MCF 10A (cell line): ENCODE results near the gene DCAF6. TPM values are rescaled to one million over a fixed set of nuclear protein-coding genes. Genes with fewer than 3 reads are reported as not detected.

Source experiments
- BruUV-seq: library from RNA; stranded (reverse); fragments of 400-500 nt; replicated peaks from 2 replicates; lab custom pipeline; 2021; lab: Mats Ljungman, UMichigan
- CTCF ChIA-PET: fragments of 300-600 bp; sonication (Branson Sonifier 250); formaldehyde crosslinking; extraction: SDS; loops from one replicate; lab custom pipeline; 2021; ENCODE audit warnings: antibody characterized with exemption, inconsistent platforms; lab: Yijun Ruan, JAX
- POLR2A ChIA-PET: fragments of 300-600, 350-650 bp; sonication (Branson Sonifier 250); formaldehyde crosslinking; extraction: SDS; loops from one replicate; lab custom pipeline; 2020; ENCODE audit warnings: antibody characterized with exemption, inconsistent platforms; lab: Yijun Ruan, JAX
- DNase-seq: peaks from one replicate; pipeline ENCODE4 v3.0.0-alpha.2; 2018; ENCODE audit not compliant: unreplicated experiment
- H3K27ac Mint-ChIP-seq: one replicate; pipeline ENCODE4 v1.8.0; 2022; ENCODE audit warnings: mild to moderate bottlenecking, low read depth, mixed read lengths; ENCODE audit not compliant: unreplicated experiment
- H3K27me3 Mint-ChIP-seq: one replicate; pipeline ENCODE4 v1.8.0; 2022; ENCODE audit warnings: mixed read lengths; ENCODE audit not compliant: insufficient read depth, unreplicated experiment
- H3K36me3 Mint-ChIP-seq: one replicate; pipeline ENCODE4 v1.8.0; 2022; ENCODE audit warnings: mild to moderate bottlenecking, moderate library complexity, mixed read lengths; ENCODE audit not compliant: insufficient read depth, unreplicated experiment
- H3K4me1 Mint-ChIP-seq: one replicate; pipeline ENCODE4 v1.8.0; 2022; ENCODE audit warnings: mixed read lengths; ENCODE audit not compliant: insufficient read depth, unreplicated experiment
- H3K4me3 Mint-ChIP-seq: one replicate; pipeline ENCODE4 v1.8.0; 2022; ENCODE audit warnings: mild to moderate bottlenecking, moderate library complexity, mixed read lengths; ENCODE audit not compliant: unreplicated experiment
- H3K9me3 Mint-ChIP-seq: one replicate; pipeline ENCODE4 v1.8.0; 2022; ENCODE audit warnings: mixed read lengths; ENCODE audit not compliant: unreplicated experiment
- intact Hi-C: fragments of 100-400 bp; cut with micrococcal nuclease; formaldehyde crosslinking; loops from 2 replicates; pipeline ENCODE4 v1.14.1; 2022
- total RNA-seq: library from RNA; stranded (reverse); gene quantifications from 2 replicates; pipeline ENCODE4 v1.2.3, GENCODE V29; 2022
- TF ChIP-seq, protein P1 (sequence below): fragments of 200-600 bp; IDR thresholded peaks from one replicate; pipeline ENCODE4 v1.8.0; 2022; ENCODE audit warnings: antibody characterized with exemption, mild to moderate bottlenecking; ENCODE audit not compliant: unreplicated experiment

Gene DCAF6
- total RNA-seq, 1 experiment from 2014 or later = 57.2 TPM

DNA sequence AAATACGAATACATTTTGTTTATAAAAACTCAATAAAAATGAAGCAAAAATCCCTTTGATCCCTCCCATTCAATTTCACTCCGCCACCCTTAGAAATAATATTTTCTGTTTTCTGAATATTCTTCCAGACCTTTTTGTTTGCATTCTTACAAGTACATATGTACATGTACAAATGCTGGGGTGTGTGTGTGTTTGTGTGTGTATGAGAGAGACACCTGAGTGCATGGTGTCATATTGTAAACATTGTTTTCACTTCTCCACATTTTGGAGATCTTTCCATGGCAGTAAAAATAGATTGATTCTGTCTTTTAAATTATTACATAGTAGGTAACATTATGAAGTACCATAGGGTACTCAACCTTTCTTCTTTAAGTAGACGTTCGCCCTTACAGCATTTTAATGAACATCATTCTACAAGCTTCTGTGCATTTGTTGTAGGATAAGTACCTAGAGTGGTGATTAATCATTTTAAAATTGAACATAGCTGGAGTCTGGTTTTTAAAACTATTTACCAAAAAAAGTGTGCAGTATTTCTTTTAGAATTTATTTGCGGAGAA lies 1.7 kb downstream of the DCAF6 start:
- Mint-ChIP-seq H3K4me1 (peaks cover 18% of the 10 kb centered on the region), H3K27ac (peak overlapping the region; percentile 85), H3K36me3 (peaks cover 16% of the 10 kb centered on the region), H3K27me3 (no peaks in the 10 kb centered on the region), H3K4me3 (peak overlapping the region; percentile 81), H3K9me3 (no peaks in the 10 kb centered on the region)
- no peak for DNase-seq
- TF ChIP-seq, protein P1, sequence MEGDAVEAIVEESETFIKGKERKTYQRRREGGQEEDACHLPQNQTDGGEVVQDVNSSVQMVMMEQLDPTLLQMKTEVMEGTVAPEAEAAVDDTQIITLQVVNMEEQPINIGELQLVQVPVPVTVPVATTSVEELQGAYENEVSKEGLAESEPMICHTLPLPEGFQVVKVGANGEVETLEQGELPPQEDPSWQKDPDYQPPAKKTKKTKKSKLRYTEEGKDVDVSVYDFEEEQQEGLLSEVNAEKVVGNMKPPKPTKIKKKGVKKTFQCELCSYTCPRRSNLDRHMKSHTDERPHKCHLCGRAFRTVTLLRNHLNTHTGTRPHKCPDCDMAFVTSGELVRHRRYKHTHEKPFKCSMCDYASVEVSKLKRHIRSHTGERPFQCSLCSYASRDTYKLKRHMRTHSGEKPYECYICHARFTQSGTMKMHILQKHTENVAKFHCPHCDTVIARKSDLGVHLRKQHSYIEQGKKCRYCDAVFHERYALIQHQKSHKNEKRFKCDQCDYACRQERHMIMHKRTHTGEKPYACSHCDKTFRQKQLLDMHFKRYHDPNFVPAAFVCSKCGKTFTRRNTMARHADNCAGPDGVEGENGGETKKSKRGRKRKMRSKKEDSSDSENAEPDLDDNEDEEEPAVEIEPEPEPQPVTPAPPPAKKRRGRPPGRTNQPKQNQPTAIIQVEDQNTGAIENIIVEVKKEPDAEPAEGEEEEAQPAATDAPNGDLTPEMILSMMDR = no peak
- ChIA-PET CTCF (interaction anchor here (1.1 kb wide), 1 partner anchor 215 kb away, joined by 3 read pairs; no protein-coding TSS in a partner anchor), POLR2A (interaction anchor here (0.6 to 10.7 kb wide), 23 partner anchors 7 to 986 kb away, joined by 3 to 175 read pairs (median 4); partner anchors contain the start of genes ADCY10 and MPZL1)
- TSS peak; percentile 43 for BruUV-seq
- intact Hi-C loops = loop anchor here (2.0 kb wide), 1 partner anchor 337 kb away; no protein-coding TSS in a partner anchor

DNA sequence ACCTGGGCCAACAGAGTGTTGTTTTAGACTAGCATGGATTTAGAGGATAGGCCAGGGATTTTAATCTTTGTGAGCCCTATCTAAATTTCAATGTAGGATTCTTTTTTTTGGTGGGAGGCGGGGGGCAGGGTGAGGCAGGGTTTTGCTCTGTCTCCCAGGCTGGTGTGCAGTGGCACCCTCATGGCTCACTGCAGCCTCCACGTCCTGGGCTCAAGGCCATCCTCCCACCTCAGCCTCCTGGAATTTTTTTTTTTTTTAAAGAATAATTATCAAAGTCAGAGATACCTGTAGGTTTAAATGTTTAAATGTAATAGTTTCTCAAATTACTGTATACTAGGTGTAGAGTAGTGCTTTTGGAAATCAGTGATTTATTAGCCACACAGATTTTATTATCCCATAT lies 3.8 kb downstream of the DCAF6 start:
- Mint-ChIP-seq H3K9me3 (no peaks in the 10 kb centered on the region), H3K27me3 (no peaks in the 10 kb centered on the region), H3K4me1 (peaks cover 9% of the 10 kb centered on the region), H3K4me3 (no peak overlapping the region), H3K36me3 (peaks cover 28% of the 10 kb centered on the region), H3K27ac (no peak overlapping the region)
- CTCF ChIA-PET = interaction anchor here (0.6 to 1.0 kb wide), 3 partner anchors 112 to 225 kb away, joined by 3 to 4 read pairs (median 4); no protein-coding TSS in a partner anchor
- BruUV-seq = no TSS peak
- TF ChIP-seq, protein P1 = no peak
- POLR2A ChIA-PET = interaction anchor here (0.9 to 10.7 kb wide), 4 partner anchors 9 to 142 kb away, joined by 3 to 175 read pairs (median 78); partner anchors contain the start of gene ADCY10
- intact Hi-C loops = no loop called here
- DNase-seq = no peak

DNA sequence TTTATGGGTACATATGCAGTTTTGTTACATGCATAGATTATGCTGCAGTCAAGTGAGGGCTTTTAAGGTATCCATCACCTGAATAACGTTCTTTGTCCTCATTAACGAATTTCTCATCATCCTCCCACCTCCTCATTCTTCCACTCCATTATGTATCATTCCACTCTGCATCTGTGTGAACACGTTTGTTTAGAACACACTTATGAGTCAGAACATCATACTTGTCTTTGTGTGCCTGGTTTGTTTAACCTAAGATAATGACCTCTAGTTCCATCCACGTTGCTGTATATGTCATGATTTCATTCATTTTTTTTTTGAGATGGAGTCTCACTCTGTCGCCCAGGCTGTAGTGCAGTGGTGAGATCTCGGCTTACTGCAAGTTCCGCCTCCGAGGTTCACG lies 7.1 kb downstream of the DCAF6 start:
- Mint-ChIP-seq H3K9me3 (no peaks in the 10 kb centered on the region), H3K27me3 (no peaks in the 10 kb centered on the region), H3K4me3 (no peak overlapping the region), H3K27ac (no peak overlapping the region), H3K36me3 (peaks cover 12% of the 10 kb centered on the region), H3K4me1 (peaks cover 27% of the 10 kb centered on the region)
- intact Hi-C loops = no loop called here
- DNase-seq = peak; percentile 29
- BruUV-seq = no TSS peak
- ChIA-PET POLR2A (no interaction called here), CTCF (no interaction called here)
- TF ChIP-seq, protein P1 = no peak

DNA sequence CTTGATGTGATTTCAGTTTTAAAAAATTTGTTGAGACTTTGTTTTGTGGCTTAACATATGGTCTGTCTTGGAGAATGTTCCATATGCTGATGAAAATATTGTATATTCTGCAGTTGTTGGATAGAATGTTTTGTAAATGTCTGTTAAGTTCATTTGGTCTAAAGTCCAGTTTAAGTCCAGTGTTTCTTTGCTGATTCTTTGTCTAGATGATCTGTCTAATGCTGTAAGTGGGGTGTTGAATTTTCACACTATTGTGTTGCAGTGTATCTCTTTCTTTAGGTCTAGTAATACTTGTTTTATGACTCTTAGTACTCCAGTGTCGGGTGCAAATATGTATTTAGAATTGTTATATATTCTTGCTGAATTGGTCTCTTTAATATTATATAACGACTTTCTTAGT lies 11.2 kb downstream of the DCAF6 start:
- H3K27ac Mint-ChIP-seq = no peak overlapping the region
- ChIA-PET POLR2A (interaction anchor here (0.9 to 2.9 kb wide), 3 partner anchors 9 to 12 kb away, joined by 6 to 21 read pairs (median 19); partner anchors contain the start of genes DCAF6 and MPC2), CTCF (no interaction called here)
- TF ChIP-seq, protein P1 = no peak
- DNase-seq = no peak
- H3K36me3 Mint-ChIP-seq = peaks cover 34% of the 10 kb centered on the region
- BruUV-seq = no TSS peak
- peaks cover 46% of the 10 kb centered on the region for H3K4me1 Mint-ChIP-seq
- no peaks in the 10 kb centered on the region for H3K27me3 Mint-ChIP-seq
- no peak overlapping the region for H3K4me3 Mint-ChIP-seq
- intact Hi-C loops = no loop called here
- H3K9me3 Mint-ChIP-seq = peaks cover 7% of the 10 kb centered on the region
